Inflammatory macrophage treated with lipopolysaccharide for 4 hours (primary cell): ENCODE measurements around the gene CCDC88C.
A peak's percentile ranks its signal among the peaks of the same experiment; 100 is the strongest.

ENCODE experiments used
- DNase-seq: peaks from one replicate; pipeline ENCODE4 v3.0.0-alpha.2; 2020

Gene CCDC88C

GRCh38 chr14:91342206-91342760 lies 75.3 kb downstream of the CCDC88C start:
- DNase-seq: no peak

- DNase-seq: no peak
Measured at GRCh38 chr14:91341751-91342154, 75.9 kb downstream of the CCDC88C start.

- DNase-seq: no peak
Measured at GRCh38 chr14:91341334-91341733, 76.3 kb downstream of the CCDC88C start.

GRCh38 chr14:91339671-91340369 lies 77.8 kb downstream of the CCDC88C start:
- peak; percentile 71 for DNase-seq

GRCh38 chr14:91339076-91339475 lies 78.5 kb downstream of the CCDC88C start:
- DNase-seq: no peak

- DNase-seq: peak; percentile 67
Measured at GRCh38 chr14:91338379-91338778, 79.2 kb downstream of the CCDC88C start.

GRCh38 chr14:91337699-91338335 lies 79.8 kb downstream of the CCDC88C start:
- DNase-seq: no peak

- no peak for DNase-seq
Measured at GRCh38 chr14:91336093-91336450, 81.5 kb downstream of the CCDC88C start.

GRCh38 chr14:91335191-91336092 lies 82.2 kb downstream of the CCDC88C start:
- no peak for DNase-seq

- no peak for DNase-seq
Measured at GRCh38 chr14:91333650-91334039, 84.0 kb downstream of the CCDC88C start.

GRCh38 chr14:91332986-91333649 lies 84.5 kb downstream of the CCDC88C start:
- DNase-seq: no peak

- DNase-seq: peak; percentile 64
Measured at GRCh38 chr14:91332171-91332985, 85.2 kb downstream of the CCDC88C start.

- no peak for DNase-seq
Measured at GRCh38 chr14:91331721-91332120, 85.9 kb downstream of the CCDC88C start.

- DNase-seq: no peak
Measured at GRCh38 chr14:91330856-91331255, 86.8 kb downstream of the CCDC88C start.

GRCh38 chr14:91330096-91330696 lies 87.4 kb downstream of the CCDC88C start:
- no peak for DNase-seq

GRCh38 chr14:91329486-91330014 lies 88.1 kb downstream of the CCDC88C start:
- no peak for DNase-seq

- DNase-seq: no peak
Measured at GRCh38 chr14:91328313-91329050, 89.1 kb downstream of the CCDC88C start.

GRCh38 chr14:91327661-91328312 lies 89.8 kb downstream of the CCDC88C start:
- DNase-seq: no peak

GRCh38 chr14:91327250-91327595 lies 90.4 kb downstream of the CCDC88C start:
- DNase-seq: no peak
